SK-N-DZ (cell line): ENCODE results near the gene PLP2.
A peak's percentile ranks its signal among the peaks of the same experiment; 100 is the strongest.

Experiments
- DNase-seq: peaks from one replicate; pipeline ENCODE4 v3.0.0-alpha.2; 2015; ENCODE audit warnings: low spot score
- small RNA-seq, 2 experiments: library from RNA; depleted of rRNA; stranded (forward); fragments of <200 nt; gene quantifications; one replicate each; pipeline ENCODE3, GENCODE V24; 2014

Gene PLP2

DNA sequence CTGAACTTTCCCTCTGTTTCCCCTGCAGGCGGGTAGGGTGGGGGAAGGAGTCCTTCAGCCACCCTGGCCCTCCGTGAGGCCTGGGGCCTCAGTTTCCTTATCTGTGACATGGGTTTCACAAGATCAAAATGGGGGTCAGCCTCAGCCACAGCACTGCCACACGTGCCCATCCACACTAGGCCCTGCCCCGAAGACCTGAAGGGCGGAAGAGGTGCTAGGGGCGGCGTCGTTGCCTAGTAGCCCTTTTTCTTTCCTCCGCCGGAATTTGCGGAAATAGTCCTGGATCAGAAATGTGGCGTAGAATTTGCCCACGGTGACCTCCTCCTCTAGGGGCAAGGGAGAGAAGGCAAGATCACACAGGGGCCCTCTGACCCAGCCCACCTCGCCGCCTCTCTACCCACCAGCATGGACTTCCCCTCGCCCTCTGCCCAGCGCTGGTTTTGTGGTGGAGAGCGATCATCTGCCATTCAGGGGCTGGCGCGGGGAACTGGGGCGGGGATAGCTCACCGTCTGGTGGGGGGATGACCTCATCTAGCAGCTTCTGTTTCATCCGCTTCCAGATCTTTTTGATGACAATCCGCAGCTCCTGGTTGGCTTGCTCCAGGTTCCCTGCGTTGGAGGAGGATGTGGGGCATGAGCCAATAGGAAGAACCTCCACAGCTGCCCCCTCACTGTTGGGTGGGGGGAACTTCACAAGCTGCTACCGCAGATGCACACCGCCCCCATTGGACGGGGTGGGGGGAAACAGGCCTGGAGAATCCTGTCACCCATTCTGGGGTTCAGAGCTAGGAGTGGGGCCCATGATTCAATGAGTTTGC, 37.9 kb downstream of the PLP2 start:
- peak; percentile 77 for DNase-seq

- DNase-seq = no peak
These were observed 38.7 kb downstream of the PLP2 start for GRCh38 chrX:49210406-49210805.

- no peak for DNase-seq
These were observed 39.4 kb downstream of the PLP2 start for GRCh38 chrX:49211074-49211473.

GRCh38 chrX:49212209-49212608, 40.5 kb downstream of the PLP2 start:
- DNase-seq = no peak

DNA sequence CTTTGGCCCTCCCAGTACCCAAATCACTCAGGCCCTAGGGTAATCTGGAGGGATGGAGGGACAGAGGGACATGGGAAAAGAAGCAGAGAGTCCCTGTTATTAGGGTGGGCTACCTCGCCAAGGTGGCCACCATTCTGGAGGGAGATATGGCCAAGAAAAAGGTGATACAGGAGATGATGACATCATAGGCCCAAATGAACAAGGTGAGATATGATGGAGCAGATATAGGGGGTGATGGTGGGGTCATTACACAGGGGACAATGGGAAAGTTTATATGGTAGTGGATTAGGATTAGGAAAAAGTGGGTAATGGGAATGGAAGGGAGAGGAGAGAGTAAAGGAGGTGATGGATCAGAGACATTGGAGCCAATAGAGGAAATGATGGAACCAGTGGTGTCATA, 41.2 kb downstream of the PLP2 start:
- DNase-seq = no peak

- no peak for DNase-seq
These were observed 42.7 kb downstream of the PLP2 start for GRCh38 chrX:49214416-49214815.

GRCh38 chrX:49214996-49215526, 43.4 kb downstream of the PLP2 start:
- DNase-seq = no peak

GRCh38 chrX:49220100-49220499, 48.4 kb downstream of the PLP2 start:
- DNase-seq = no peak

- DNase-seq = no peak
These were observed 50.2 kb downstream of the PLP2 start for GRCh38 chrX:49221868-49222267.

Small RNAs within 50 kb of the gene (small RNA-seq; reads per million reads assigned to genes)
- 0 to 0.44 reads per million in 2 experiments for gene RN7SL262P
